Measurements from ENCODE around the gene NPIPA3.
"Not testable (repeated sequence)": the region's sequence is repeated elsewhere in the genome, so short reads cannot be mapped to it uniquely, and the experiment has no call there.

DNA sequence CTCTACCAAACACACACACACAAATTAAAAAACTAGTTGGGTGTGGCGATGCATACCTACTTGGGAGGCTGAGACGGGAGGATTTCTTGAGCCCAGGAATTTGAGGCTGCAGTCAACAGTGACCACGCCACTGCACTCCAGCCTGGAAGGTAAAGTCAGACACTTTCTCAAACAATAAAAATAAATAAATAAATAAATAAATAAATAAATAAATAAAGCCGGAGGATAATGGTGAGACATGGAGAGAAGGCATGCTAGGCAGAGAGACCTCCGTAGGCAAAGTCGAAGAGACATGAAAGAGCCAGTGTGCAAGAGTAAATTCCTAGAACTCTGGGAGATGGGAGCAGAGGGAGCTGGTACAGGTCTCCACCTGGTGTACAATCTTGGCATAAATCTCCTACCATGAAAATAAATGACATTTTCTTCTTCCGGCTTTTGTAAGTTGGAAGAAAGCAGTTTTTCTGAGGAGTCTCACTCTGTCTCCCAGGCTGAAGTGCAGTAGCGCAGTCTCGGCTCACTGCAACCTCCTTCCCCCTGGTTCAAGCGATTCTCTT lies 37.7 kb downstream of the NPIPA3 start:
- TF ChIP-seq POLR2A, POLR2AphosphoS5 (IDR thresholded peaks at IDR 0.05): not testable (repeated sequence)
- TF ChIP-seq, protein P1, sequence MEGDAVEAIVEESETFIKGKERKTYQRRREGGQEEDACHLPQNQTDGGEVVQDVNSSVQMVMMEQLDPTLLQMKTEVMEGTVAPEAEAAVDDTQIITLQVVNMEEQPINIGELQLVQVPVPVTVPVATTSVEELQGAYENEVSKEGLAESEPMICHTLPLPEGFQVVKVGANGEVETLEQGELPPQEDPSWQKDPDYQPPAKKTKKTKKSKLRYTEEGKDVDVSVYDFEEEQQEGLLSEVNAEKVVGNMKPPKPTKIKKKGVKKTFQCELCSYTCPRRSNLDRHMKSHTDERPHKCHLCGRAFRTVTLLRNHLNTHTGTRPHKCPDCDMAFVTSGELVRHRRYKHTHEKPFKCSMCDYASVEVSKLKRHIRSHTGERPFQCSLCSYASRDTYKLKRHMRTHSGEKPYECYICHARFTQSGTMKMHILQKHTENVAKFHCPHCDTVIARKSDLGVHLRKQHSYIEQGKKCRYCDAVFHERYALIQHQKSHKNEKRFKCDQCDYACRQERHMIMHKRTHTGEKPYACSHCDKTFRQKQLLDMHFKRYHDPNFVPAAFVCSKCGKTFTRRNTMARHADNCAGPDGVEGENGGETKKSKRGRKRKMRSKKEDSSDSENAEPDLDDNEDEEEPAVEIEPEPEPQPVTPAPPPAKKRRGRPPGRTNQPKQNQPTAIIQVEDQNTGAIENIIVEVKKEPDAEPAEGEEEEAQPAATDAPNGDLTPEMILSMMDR (IDR thresholded peaks at IDR 0.05 in 8 of 11, conservative IDR thresholded peaks at IDR 0.05 in 3 of 11), result not testable (repeated sequence)

Measured in spleen (tissue), 7 donors.